Activated T-helper 1 cell treated with Interleukin-2 at 50 U/mL for 16 hours (primary cell): ENCODE results near the gene MAEA.
"Not testable (repeated sequence)": the region's sequence is repeated elsewhere in the genome, so short reads cannot be mapped to it uniquely, and the experiment has no call there.

ENCODE experiments used
- DNase-seq: peaks from one replicate; pipeline ENCODE4 v3.0.0-alpha.2; 2020; ENCODE audit warnings: low read depth

Gene MAEA

DNA sequence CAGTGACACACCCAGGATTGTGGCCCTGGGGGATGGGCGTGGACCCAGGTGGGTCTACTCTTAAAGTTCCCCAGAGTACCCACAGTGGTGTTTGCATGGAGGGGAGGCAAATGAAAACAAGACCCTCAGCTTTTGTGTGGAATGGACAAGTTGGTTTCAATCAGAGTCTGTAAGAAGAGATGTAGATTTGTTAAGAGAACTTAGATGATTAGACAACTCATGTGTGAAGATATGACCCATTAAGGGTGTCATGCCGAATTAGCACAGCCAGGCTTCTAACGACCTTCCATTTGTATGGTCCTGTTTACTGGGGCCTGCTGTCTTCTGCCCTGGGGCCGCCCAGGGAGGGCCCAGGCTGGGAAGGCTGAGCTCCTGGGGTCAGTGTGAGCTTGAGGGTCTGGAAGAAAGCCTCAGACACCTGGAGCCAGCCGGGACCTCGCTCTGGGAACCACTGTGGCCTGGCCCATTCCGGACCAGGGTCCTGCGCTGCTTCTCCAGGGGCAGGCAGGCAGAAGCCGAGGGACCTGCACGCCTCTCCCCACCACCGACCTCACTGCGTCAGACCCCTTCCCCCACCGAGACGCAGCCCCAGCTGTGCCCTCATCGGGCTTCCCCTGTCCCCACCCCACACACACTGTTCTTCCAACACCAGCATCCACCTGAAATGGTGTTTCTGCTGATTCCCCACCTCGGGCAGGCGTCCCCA is 77.7 kb downstream of the MAEA start:
- DNase-seq, result no peak

DNA sequence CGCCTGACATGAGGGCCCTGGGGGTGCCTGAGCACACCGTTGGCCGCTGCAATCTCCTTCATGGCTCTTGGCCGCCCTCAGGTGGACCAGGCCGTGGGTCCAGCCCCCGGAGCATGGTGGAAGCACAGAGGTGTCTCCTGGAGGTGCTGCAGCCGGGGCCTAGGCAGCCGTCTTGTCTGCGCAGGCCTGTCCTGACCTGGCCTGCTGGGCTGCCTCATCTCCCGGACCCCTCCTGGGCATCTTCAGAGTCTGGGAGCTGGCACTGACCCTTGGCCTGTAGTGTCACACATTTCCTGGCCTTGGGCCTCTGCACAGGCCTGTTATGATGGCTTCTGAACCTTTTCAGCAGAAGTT is 78.2 kb downstream of the MAEA start:
- no peak for DNase-seq

DNA sequence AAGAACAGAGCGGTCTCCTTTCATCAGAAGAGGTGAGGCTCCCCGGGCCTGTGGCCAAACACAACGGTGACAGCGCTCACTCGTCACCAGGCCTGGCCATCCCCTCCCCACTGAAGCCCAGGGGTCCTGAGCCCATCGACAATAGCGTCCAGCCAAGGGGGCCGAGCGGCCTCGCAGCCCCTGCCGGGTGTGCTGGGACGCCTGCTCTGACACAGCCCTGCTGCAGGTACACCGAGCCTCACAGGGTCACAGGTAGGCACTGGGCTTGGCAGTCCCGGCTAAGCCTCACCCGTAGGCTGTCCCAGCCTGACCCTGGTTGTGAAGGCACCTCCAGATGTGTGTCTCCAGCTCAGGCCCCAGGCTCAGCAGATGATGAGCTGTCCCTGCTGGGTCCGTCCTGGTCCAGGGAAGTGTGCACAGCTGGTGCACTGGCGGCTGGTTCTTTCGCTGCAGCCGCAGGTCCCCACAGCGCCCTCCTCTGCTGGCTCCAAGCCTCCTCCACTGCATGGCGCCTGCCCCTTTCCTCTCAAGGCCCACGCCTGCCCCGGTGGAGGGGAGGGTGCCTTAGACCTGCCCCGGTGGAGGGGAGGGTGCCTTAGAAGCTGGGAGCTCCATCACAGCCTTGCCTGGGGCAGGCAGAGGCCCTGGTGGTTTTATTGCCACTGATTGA is 78.9 kb downstream of the MAEA start:
- no peak for DNase-seq

DNA sequence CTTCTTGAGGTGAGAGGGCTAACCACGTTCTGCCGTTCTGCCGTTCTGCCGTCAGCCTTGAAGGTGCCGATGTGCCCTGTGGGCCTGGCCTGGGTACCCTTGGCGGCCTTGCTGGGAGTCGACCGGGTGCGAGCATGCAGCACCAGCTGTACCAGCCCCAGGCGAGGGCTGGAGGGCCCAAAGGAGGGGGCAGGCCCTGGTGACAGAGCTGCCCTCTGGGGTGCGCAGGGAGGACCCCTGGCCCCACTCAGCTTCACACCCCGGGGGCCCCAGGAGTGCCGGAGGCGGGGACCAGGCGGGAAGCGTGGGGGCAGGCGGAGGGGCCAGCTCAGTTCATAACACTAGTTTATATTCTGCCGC is 79.4 kb downstream of the MAEA start:
- no peak for DNase-seq

DNA sequence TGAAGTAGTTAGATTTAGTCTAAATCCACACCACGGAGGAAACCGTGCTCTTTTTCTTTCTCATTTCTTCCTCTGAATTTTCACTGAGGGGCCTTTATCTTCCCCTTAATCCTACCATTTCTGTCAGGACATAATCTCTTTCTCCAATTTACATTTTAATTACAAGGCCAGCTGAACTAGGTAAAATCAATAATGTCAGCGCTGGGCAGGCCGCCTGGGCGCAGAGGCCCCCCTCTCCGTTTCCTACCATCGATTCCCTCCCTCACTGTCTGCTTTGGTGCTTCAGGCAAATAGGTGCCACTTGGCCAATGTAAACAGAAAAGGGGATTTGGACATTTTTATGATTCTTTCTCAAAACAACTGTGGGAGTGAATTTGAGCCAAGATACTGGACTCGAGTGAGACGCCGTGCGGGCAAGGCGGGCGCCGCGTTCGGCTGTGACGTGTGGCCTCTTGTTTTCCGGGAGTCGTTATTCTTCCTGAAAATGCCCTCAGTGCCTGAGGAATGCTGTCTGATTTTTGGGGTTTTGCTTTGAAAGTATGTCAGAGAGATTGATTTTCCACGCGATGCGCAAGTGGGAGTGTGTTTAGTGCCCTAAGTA is 79.9 kb downstream of the MAEA start:
- no peak for DNase-seq

DNA sequence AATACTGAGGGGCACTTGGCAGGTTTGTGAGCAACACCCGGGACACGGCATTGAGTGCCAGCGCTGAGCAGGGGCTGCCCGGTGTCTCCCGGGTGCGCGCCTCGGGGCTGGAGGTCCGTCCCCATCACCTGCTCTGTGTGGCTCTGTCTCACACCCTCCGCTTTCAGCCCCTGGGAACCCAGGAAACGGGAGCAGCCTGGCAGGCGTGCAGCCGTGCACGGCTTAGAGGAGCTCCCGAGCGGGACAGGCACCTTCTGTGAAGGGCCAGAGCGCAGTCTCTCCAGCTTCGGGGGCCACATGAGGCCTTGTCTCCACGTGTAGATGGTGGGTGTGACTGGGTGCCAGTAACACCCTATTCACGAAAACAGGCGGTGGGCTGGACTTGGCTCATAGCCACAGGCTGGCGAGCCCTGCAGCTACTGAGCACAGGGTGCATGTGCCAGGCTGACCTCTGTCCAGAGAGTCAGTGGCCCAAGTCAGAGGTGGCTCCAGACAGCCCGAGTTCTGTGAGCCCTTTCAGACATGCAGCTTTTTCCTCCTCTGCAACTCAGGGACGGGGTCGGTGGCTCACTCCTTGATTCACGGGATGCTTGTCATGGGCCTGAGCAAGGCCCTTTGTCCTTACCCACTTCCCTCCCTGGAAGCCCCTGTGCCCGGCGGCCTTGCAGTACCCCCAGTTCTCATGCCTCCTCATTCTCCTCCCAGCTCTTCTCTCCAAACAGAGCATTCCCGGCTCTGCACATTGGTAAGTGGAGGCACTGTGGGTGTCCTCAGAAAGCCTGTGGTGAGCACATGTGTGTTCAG is 80.8 kb downstream of the MAEA start:
- no peak for DNase-seq

DNA sequence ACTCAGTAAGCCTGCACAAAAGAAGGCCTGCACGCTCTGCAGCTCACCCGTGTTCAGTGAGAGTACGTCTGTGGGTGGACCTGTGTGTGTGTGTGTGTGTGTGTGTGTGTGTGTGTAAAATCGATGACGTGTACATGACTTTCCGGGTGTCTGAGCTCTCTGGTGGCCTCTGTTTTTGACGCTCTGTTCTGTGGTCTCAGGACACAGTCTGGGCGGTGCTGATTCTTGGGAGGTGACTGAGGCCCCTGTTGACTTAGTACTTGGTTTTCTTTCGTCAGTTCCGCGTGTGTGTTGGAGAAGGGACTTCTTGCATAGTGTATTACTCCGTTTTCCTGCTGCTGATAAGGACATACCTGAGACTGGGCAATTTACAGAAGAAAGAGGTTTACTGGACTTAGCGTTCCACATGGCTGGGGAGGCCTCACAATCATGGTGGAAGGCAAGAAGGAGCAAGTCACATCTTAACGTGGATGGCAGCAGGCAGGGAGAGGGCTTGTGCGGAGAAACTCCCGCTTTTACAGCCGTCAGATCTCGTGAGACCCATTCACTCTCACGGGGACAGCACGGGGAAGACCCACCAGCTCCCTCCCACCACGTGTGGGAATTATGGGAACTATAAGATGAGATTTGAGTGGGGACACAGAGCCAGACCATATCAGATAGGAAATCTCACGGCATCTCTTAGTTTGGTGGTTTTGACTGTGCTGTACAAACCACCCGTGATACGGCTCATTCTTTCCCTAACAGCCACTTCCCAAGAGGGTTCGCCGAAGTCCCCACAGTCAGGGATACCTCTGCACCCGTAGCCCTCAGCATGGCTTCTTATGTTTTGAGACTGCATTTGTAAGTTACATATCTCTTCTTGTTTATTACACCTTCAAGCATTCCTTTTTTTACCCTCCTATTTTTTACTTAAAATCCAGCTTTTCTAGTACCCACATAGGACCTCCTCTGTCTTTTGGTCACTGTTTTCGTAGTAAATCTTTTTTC is 81.8 kb downstream of the MAEA start:
- DNase-seq, result no peak

DNA sequence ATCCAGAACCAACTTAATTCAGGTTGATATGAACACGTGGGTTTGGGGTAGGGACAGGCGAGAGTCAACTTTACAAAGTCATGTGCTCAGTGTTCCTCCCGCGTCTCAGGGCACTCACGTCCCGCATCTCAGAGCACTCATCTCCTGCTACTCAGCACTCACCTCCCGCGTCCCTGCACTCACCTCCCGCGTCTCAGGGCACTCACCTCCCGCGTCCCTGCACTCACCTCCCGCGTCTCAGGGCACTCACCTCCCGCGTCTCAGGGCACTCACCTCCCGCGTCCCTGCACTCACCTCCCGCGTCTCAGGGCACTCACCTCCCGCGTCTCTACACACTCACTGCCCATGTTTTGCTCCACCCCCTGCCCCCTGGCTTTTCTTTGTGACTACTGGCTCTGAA is 82.9 kb downstream of the MAEA start:
- not testable (repeated sequence) for DNase-seq

DNA sequence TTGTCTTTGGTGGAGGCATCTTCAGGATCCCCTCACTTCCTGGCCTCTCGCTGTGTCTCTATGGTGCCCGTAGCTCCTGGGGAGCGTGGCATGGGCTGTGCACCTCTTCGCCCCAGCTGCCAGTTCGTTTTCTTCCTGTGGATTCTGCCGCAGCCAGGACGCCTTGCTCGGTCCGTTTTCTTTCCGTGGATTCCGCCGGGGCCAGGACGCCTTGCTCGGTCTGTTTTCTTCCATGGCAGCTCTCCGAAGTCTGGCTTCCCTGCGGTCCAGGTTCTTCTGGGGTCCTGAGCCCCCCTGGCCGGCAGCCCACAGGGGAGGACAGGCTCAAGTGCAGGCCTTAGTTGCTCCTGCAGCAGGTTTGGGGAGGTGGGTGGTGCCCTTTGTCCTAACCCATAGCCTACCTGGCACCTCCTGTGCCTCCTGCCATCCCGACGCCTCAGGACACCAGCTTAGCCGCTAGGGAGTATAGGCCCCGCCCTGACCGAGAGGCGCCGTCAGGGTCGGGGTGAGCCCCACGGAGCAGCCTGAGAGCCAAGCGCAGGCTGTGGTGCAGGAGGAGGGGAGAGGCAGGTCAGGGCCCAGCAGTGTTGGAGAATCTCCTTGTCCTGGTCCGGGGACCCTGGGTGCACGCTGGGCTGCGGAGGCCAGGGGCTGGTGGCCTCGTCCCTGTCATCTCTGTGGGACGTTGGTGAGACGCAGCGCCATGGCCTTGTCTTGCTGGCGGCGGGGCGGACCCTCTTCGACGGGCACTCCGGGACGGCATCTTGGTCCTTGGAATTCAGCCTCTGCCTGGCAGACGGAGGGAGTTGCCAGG is 84.4 kb downstream of the MAEA start:
- no peak for DNase-seq

DNA sequence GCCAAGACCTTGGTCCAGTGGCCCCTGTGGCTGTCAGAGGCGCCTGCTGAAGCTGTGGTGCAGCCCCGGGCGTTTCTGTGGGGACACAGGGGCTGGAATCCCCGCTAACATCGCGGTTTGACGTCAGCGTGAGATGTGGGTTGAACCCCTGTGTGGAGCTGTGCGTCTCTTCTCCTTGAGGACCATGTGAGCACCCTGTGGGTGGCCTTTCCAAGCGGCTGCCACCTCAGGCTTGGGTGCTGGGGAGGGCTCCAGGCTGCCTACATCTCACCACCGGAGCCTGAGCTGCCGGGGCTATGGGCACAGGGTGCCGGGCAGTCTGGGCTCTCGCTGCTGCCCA is 85.0 kb downstream of the MAEA start:
- DNase-seq, result no peak

DNA sequence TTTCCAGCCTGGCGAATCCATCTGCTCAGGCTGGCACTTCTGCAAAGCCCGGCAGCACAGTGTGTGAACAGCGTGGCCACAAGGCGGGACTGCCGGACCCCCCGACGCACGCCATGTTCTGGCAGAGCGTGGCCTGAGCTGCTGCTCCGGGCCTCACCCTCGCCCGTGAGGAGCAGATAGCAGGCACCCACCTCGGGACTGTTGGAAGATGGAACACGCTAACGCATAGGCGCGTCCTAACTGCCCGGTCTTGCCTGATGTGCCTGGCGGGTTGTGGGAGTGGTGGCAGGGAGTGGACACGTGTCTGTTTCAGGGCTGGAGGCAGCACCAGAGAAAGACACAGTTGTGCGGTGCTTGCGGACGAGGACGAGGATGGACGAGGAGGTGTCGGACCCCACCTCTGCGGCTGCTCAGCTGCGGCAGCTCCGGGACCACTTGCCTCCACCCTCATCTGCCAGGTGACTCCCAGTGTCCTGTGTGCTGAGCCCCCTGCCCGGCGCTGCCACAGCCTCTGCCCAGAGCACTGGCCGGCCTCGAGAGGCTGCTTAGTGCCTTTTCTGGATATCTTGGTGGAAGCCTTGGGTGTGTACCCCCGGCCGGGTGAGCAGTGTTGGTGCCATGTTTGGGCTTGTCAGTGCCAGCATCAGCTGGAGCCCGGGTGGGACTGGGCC is 85.5 kb downstream of the MAEA start:
- DNase-seq, result no peak

DNA sequence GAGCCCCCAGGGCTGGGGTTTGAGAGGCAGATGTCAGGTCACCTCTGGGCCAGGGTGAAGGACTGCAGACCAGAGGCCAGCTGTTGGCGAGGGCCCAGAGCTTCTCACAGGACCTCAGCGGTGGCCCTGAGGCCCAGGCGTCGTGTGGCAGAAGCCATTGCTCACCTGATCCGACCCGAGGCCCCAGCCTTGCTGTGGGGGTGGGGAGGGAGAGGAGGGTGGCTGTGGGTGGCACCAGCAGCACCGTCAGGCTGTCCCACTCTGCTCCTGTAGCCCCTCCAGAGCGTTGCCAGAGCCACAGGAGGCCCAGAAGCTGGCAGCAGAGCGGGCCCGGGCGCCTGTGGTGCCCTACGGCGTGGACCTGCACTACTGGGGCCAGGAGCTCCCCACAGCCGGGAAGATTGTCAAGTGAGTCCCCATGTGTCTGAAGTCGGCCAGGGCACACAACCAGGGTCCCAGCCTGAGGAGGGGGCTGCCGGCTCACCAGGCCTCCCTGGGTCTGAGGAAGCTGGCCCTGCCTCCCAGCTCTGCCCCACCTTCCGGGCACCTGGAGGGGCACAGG is 86.2 kb downstream of the MAEA start:
- DNase-seq, result no peak

DNA sequence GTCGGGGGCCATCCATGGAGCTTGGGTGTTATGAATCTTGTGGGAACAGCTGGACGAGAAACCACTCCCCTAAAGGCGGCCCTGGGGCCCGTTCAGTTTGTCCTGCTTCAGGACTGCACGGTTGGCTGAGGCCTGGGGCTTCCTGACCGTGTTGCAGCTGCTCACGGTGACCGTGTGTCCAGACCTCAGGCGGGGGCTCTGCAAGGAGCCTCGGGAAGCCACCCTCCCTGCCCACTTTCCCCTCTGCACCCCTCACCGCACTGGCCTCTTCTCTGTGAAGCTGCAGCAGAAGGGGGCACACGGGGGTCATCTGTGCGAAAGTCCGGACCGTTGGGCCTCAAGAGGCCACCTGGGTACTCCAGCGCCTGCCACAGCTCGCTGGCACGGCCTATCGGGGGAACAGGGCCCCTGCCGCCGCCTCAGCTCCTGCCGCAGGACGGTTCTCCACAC is 86.7 kb downstream of the MAEA start:
- no peak for DNase-seq

DNA sequence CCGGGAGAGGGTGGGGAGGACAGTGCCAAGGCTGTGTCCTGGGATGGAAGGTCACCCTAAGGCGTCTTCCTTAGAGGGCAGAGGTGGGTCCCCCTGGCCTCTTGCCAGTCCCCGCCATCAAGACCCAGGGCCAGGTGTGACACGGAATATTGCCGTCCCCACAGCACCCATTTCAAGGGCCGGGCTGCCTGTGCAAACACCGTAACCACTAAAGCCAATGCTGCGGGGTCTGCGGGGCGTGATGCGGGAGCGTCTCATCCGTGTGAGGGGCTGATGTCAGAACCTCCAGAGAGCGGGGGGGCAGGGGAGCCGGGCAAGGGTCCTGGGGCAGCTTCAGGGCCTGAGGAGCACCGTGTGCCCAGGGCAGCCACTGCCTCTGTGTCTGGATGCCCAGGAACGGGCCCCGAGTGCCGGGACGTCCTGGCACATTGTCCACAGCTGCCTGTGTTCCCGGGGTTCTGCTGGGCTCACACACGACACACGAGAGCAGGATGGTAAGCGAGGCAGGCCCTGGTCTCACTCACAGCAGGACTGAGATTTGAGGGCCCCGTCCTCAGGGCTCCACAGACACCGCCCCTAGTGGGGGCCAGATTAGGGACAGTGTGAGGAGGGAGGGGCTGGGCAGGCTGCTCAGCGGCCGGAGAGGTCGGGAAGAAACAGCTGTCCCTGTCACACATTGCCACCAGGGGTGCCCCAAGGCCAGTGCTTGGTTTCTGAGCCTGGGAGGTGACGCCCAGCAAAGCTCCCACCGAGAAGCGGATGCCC is 87.3 kb downstream of the MAEA start:
- DNase-seq, result no peak

DNA sequence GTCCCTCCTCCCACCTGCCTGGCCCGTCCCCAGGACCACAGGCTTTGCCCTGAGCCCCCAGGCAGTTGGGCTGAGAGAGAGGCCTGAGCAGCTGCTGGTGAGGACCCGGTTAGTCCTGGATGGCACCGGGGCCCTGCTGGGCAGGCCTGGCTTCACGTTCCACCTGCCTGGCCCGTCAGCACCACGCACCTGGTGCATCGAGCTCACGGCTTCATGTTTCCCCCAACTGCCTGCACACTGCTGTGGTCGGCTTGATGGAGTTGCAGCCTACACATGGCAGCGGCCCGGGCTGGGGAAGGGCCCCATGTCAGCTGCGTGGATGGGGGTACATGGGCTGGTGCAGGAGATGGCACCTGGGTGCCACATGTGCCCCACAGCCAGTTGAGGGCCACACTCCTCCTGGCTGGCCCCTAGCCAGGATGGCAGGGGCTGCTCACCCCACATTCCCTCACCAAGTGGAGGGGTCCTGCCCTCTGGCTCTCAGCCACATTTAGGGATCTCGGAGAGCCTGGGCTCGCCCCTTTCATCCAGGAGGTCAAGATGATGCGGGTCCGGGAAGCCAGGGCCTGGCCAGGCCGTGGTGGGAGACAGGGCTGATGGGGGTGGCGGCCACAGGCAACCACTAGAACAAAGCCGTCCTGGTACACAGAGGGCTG is 88.0 kb downstream of the MAEA start:
- no peak for DNase-seq

DNA sequence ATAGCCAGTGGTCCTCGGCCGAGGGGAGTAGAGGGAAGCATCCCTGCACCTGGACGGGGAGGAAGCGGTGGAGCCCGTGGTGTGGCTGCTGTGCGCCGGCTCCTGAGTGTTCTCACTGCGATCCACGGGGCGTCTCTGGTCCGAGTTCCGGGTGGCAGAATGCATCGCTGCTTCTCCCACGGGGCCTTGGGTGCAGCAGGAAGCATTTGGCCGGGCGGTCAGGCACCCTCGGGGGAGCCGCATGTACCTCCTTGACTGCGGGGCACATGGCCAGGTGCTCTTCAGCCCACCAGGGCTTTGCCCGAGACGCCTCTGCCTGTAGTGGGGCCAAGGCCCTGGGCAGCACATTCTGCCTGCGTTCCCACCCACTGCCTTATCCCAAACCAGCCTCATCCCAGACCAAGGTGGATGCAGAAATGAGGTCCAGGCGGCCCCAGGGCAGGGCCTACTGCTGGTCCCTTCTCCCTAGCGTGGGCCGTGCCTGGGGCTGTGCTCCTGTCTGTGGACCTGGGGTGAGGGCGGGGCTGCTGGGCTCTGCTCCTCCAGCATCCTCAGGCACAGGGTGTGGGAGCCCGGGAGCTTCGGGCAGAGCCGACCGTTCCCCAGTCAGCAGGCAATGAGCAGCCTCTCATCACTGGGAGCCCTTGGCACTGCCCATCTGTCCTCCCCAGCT is 89.0 kb downstream of the MAEA start:
- no peak for DNase-seq

DNA sequence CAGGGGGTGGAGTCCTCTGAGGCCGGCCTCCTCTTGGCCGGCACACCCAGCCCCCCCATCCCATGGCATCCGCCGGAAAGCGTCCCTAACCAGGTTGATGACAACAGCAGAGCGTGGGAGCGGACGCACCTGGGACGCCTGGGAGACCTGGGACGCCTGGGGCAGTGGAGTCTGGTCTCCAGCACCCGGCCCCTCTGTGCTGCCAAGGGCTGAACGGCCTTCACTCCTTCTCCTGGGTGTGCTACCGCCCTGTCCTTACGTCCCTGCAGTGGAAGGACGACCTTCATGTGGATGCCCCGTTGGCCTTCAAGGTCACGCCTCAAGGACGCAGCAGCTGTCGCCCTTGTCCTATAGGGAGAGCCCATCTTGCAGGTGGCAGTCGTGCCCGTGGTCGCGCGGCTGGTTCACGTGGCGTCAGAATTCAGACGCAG is 89.7 kb downstream of the MAEA start:
- no peak for DNase-seq

DNA sequence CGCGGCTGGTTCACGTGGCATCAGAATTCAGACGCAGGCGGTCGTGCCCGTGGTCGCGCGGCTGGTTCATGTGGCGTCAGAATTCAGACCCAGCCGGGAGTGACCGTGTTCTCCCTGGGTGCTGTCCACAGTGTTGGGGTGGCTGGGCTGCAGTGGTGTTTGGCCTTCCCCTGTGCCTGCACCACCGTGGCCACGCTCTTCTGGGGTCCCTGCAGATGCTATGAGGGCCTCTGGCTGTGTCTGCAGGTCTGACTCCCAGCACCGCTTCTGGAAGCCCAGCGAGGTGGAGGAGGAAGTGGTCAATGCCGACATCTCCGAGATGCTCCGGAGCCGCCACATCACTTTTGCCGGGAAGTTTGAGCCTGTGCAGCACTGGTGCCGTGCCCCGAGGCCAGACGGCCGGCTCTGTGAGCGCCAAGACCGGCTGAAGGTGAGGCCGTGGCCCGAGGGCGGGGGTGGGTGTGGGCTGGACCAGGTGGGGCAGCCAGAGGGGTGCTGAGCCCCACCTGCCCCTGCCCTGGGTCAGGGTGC is 90.2 kb downstream of the MAEA start:
- DNase-seq, result no peak
